OCI-LY7 (cell line): Measurements from ENCODE around the gene VAT1. TPM values are rescaled to one million over a fixed set of nuclear protein-coding genes. Genes with fewer than 3 reads are reported as not detected.

Source experiments
- BruUV-seq: library from RNA; stranded (reverse); fragments of 400-500 nt; replicated peaks from 2 replicates; lab custom pipeline; 2021; lab: Mats Ljungman, UMichigan
- CTCF ChIA-PET: fragments of 300-600 bp; sonication (Branson Sonifier 250); formaldehyde crosslinking; loops from one replicate; lab custom pipeline; 2022; ENCODE audit warnings: antibody characterized with exemption; ENCODE audit not compliant: unreplicated experiment; lab: Charles Lee
- POLR2A ChIA-PET: fragments of 300-600 bp; sonication (Branson Sonifier 250); formaldehyde crosslinking; loops from one replicate; lab custom pipeline; 2022; ENCODE audit warnings: antibody characterized with exemption; lab: Charles Lee
- DNase-seq: peaks from one replicate; pipeline ENCODE4 v3.0.0-alpha.2; 2015; ENCODE audit warnings: low spot score
- H2AFZ ChIP-seq: fragments of 200-600 bp; sonication (generic), shearing (Covaris generic); 2 replicates; pipeline ENCODE4 v1.6.1; 2014; ENCODE audit warnings: mild to moderate bottlenecking, antibody characterized with exemption, low read length, moderate library complexity
- H3K27ac ChIP-seq: fragments of 200-600 bp; sonication (generic); 2 replicates; pipeline ENCODE4 v1.5.1; 2014; ENCODE audit warnings: mixed run types, low read depth, mild to moderate bottlenecking, moderate library complexity, low read length, inconsistent platforms; ENCODE audit not compliant: poor library complexity, severe bottlenecking
- H3K36me3 ChIP-seq: fragments of 200-600 bp; sonication (generic); 2 replicates; pipeline ENCODE4 v1.6.1; 2014; ENCODE audit warnings: mild to moderate bottlenecking, antibody characterized with exemption, low read length, moderate library complexity, mixed read lengths; ENCODE audit not compliant: insufficient read depth
- H3K4me1 ChIP-seq: fragments of 200-600 bp; sonication (generic); 2 replicates; pipeline ENCODE4 v1.5.1; 2014; ENCODE audit warnings: mild to moderate bottlenecking, low read length; ENCODE audit not compliant: insufficient read depth, poor library complexity, severe bottlenecking
- H3K4me2 ChIP-seq: fragments of 200-600 bp; sonication (generic); 2 replicates; pipeline ENCODE4 v1.6.1; 2014; ENCODE audit warnings: mild to moderate bottlenecking, low read length
- H3K4me3 ChIP-seq: fragments of 200-600 bp; sonication (generic); 2 replicates; pipeline ENCODE4 v1.5.1; 2014; ENCODE audit warnings: mild to moderate bottlenecking, low read depth, low read length; ENCODE audit not compliant: poor library complexity, severe bottlenecking
- H3K79me2 ChIP-seq: fragments of 200-600 bp; sonication (generic); 2 replicates; pipeline ENCODE4 v1.6.1; 2016; ENCODE audit warnings: low read depth, mild to moderate bottlenecking, low read length, moderate library complexity, mixed read lengths; ENCODE audit not compliant: insufficient read depth
- H3K9me2 ChIP-seq: fragments of 200-600 bp; sonication (generic); 2 replicates; pipeline ENCODE4 v1.6.1; 2016; ENCODE audit warnings: mild to moderate bottlenecking, low read length, mixed read lengths; ENCODE audit not compliant: insufficient read depth
- H3K9me3 ChIP-seq: fragments of 200-600 bp; sonication (generic); 2 replicates; pipeline ENCODE4 v1.6.1; 2014; ENCODE audit warnings: mild to moderate bottlenecking, mixed run types, low read length, mixed read lengths
- H4K20me1 ChIP-seq: fragments of 200-600 bp; sonication (generic); 2 replicates; pipeline ENCODE4 v1.6.1; 2014; ENCODE audit warnings: mild to moderate bottlenecking, antibody characterized with exemption, low read length, moderate library complexity, mixed read lengths; ENCODE audit not compliant: insufficient read depth
- CTCF ChIP-seq: fragments of 200-600 bp; sonication (generic); conservative IDR thresholded peaks from 2 replicates; pipeline ENCODE4 v1.5.1; 2014; ENCODE audit warnings: mild to moderate bottlenecking, antibody characterized with exemption, low read length, moderate library complexity, mixed read lengths
- EZH2phosphoT487 ChIP-seq: fragments of 200-600 bp; sonication (generic); IDR thresholded peaks from 2 replicates; pipeline ENCODE4 v1.6.1; 2018; ENCODE audit warnings: low read depth, borderline replicate concordance, mild to moderate bottlenecking, mixed run types, antibody characterized with exemption, low read length, moderate library complexity, mixed read lengths
- intact Hi-C: fragments of 100-400 bp; cut with micrococcal nuclease; formaldehyde crosslinking; loops from one replicate; pipeline ENCODE4 v1.10.0; 2022; ENCODE audit not compliant: unreplicated experiment
- total RNA-seq, 2 experiments: library from RNA; depleted of rRNA in 1 of 2; stranded (reverse); fragments of >200 nt in 1 of 2; shearing (Covaris generic) in 1 of 2; gene quantifications; 2 replicates each; pipeline ENCODE4 v1.2.3, GENCODE V29; 2014 to 2022

VAT1 gene
- total RNA-seq, 2 experiments from 2014 or later, result 26.2 to 51.3 TPM

- Histone ChIP-seq H3K9me3 (no peaks in the 10 kb centered on the region), H3K36me3 (no peaks in the 10 kb centered on the region), H3K4me2 (no peak overlapping the region), H3K79me2 (no peaks in the 10 kb centered on the region), H3K9me2 (no peaks in the 10 kb centered on the region), H3K27ac (no peak overlapping the region), H3K4me1 (peaks cover 2% of the 10 kb centered on the region), H2AFZ (no peak overlapping the region), H4K20me1 (no peaks in the 10 kb centered on the region), H3K4me3 (no peak overlapping the region)
- ChIA-PET POLR2A (interaction anchor here (0.5 to 1.8 kb wide), 3 partner anchors 13 to 121 kb away, joined by 3 to 5 read pairs (median 3); partner anchors contain the start of genes RND2 and RPL27), CTCF (no interaction called here)
- no peak for TF ChIP-seq CTCF
- no peak for TF ChIP-seq EZH2phosphoT487
- DNase-seq, result no peak
- BruUV-seq, result no TSS peak
- intact Hi-C loops, result no loop called here
These were observed 10.3 kb downstream of the VAT1 start for GRCh38 chr17:43011728-43012472.

- intact Hi-C loops, result no loop called here
- Histone ChIP-seq H4K20me1 (no peaks in the 10 kb centered on the region), H3K27ac (no peak overlapping the region), H3K9me3 (no peaks in the 10 kb centered on the region), H3K4me2 (no peak overlapping the region), H3K9me2 (no peaks in the 10 kb centered on the region), H3K4me1 (peaks cover 10% of the 10 kb centered on the region), H2AFZ (no peak overlapping the region), H3K79me2 (no peaks in the 10 kb centered on the region), H3K4me3 (no peak overlapping the region), H3K36me3 (peaks cover 4% of the 10 kb centered on the region)
- no TSS peak for BruUV-seq
- TF ChIP-seq CTCF (no peak), EZH2phosphoT487 (no peak)
- no peak for DNase-seq
- CTCF ChIA-PET, result interaction anchor here (0.5 kb wide), 1 partner anchor 44 kb away, joined by 3 read pairs; no protein-coding TSS in a partner anchor
- POLR2A ChIA-PET, result interaction anchor here (0.6 to 1.1 kb wide), 2 partner anchors 12 to 23 kb away, joined by 3 read pairs; partner anchors contain the start of gene RPL27
These were observed 11.4 kb downstream of the VAT1 start for GRCh38 chr17:43010667-43011308.
